Stimulated activated CD8-positive, alpha-beta memory T cell treated with anti-CD3 and anti-CD28 coated beads, Interleukin-2, amount 100 ng/mL, for 1 hour (primary cell): ENCODE data around the gene SMIM45.

Experiments used
- DNase-seq, 2 donors: peaks; one replicate each; pipeline ENCODE4 v3.0.0-alpha.2; 2020; ENCODE audit warnings: low read depth in 2 of 2

SMIM45 gene

GRCh38 chr22:41915786-41916493 is 36.0 kb upstream of the SMIM45 start:
- no peak for DNase-seq

- DNase-seq = no peak
These were observed 35.1 kb upstream of the SMIM45 start for GRCh38 chr22:41916745-41917358.

- no peak for DNase-seq
These were observed 34.5 kb upstream of the SMIM45 start for GRCh38 chr22:41917375-41917902.

DNA sequence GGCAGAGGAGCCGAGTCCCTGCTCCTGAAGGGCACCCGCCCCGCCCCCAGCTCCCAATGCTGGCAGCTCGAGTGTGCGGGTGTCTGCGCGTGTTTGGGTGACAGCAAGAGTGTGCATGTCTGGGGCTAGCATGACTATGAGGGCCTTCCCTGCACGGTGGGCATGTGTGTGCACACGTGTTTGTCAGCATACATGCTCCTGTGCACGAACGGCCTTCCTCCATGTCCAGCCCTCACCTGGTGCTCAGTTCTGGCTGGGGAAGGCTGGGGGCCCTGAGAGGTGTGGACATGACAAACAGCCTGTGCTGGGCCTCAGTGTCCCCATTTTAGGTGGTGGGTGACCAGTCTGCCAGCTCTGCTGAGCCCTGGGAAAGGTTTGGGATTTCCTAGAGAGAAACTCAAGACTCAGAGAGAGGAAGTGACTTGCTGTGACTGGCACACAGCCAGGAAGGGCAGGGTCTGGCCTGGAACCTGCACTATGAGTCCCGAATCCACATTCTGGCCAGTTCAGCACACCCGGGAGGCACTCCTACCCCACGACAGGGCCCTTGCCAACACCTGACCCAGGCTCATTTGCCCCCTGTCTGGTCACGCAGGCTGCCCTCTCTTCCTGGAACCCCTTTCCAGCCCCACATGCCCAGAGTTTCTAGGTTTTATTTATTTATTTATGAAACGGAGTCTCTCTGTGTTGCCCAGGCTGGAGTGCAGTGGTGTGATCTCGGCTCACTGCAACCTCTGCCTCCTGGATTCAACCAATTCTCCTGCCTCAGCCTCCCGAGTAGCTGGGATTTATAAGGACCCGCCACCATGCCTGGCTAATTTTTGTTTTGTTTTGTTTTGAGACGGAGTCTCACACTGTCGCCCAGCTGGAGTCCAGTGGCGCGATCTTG is 33.8 kb upstream of the SMIM45 start:
- DNase-seq = no peak

GRCh38 chr22:41919357-41920224 is 32.4 kb upstream of the SMIM45 start:
- no peak for DNase-seq

GRCh38 chr22:41920271-41920976 is 31.5 kb upstream of the SMIM45 start:
- DNase-seq = no peak

DNA sequence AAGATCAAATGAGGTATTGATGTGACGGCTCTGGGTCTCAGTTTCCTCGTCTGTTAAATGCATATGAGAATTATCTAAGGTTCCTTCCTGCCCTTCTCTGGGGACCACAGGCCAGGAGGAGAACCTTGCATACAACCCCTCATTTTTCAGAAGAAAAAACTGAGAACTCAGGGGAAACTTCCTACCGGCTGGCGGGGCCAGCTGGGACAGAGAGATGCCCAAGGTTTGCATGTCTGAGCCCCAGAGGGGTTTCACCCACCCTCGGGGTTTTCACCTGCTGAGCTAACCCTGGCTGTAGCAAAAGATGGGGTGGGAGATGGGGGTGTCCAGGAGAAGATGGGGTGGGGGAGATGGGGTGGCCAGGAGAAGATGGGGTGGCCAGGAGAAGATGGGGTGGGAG is 29.6 kb upstream of the SMIM45 start:
- no peak for DNase-seq

DNA sequence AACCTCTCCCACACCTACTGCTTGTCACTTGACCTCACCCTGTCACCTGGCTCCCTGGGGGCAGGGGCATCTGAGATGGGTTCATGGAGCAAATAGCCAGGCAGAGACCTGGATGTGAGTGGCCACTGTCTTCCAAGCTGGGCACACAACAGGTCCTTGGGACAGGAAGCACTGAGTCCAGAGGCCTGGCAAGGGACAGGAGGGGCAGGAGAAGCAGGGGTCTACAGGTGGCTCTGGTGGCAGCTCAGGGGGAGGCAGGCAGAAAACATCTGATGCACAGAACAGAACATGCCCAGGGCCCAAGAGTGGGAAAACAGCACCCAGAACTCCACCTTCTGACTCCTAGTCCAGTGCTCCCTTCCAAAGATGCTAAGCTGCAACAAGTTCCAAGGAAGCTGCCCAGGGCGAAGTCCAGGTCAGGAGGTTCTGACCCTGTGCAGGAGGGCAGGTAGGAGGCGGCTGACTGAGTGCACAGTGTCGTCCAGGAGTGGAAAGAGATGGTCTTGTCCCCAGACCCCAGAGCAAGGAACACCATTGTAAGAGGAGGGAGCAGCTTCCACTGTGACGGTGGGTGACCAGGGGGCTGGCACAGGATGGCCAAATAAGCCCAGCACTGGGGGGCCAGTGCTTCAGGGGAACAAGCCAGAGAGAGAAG is 28.9 kb upstream of the SMIM45 start:
- DNase-seq = no peak

DNA sequence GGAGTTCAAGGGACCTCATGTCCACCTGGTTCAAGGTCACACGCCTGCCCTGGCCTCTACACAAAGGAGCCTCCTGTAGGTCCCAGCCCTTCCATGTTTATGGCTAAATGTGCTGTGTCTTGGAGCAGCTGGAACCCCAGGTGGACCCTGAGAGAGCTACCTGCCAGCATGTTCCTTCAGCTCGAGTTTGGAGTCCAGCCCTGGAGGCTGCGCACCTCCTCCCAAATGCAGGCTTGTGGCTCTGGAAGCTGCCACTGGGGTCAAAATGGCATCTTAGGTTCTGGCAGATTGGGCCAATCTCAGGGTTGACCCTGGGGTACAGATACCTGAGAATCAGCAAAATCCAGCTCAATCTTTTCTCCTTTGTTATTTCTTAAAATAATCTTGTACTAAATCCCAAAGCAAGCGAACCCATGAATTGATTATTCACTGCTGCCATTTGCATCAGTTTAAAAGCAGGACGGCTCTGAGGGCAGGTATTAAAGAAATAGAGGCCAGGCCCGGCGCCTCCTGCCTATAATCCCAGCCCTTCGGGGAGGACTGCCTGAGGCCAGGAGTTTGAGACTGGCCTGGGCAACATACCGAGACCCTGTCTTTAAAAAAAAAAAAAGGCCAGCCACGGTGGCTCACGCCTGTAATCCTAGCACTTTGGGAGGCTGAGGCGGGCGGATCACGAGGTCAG is 28.2 kb upstream of the SMIM45 start:
- DNase-seq = no peak

GRCh38 chr22:41925783-41926460 is 26.0 kb upstream of the SMIM45 start:
- peak; percentile 47 to 60 for DNase-seq

GRCh38 chr22:41927813-41928212 is 24.1 kb upstream of the SMIM45 start:
- DNase-seq = no peak

GRCh38 chr22:41928593-41929417 is 23.1 kb upstream of the SMIM45 start:
- DNase-seq = no peak

DNA sequence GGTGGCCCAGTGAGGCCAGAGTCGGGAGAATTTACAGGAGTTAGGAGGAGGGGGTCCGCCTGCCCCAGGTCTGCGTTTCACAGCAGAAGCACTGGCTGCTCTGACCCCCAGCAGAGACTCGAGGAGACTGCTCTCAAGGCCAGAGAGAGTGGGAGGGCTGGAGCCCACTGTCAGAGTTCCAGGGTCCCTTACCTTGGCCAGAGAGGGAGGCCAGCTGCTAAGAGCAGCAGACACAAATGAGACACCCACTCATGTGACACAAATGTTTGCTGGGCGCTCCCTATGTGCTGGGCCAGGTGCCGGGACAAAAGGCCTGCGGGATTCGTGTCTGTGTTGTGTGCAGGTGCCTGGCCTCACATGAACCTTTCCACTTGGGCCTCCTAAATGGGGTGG is 22.5 kb upstream of the SMIM45 start:
- no peak for DNase-seq

GRCh38 chr22:41931701-41932269 is 20.2 kb upstream of the SMIM45 start:
- DNase-seq = no peak

GRCh38 chr22:41932353-41932752 is 19.6 kb upstream of the SMIM45 start:
- no peak for DNase-seq

- no peak for DNase-seq
These were observed 18.4 kb upstream of the SMIM45 start for GRCh38 chr22:41933411-41934177.
